Lung (tissue), 12 donors: ENCODE results near the gene CEP72. TPM values are rescaled to one million over a fixed set of nuclear protein-coding genes. Genes with fewer than 3 reads are reported as not detected.
A peak's percentile ranks its signal among the peaks of the same experiment; 100 is the strongest.

ENCODE experiments used
- ATAC-seq: fragments of 200-7000 bp; cut with Tn5 transposase; one replicate; pipeline ENCODE4 v1.9.1; 2020; ENCODE audit warnings: moderate number of reproducible peaks; ENCODE audit not compliant: insufficient read depth, low FRiP score
- DNase-seq, 3 donors: peaks; one replicate each; pipeline ENCODE4 v3.0.0-alpha.2; 2013 to 2017
- H3K27ac ChIP-seq, 2 donors: one replicate each; pipeline ENCODE4 v1.5.1; 2013; ENCODE audit warnings: mild to moderate bottlenecking in 2 of 2, moderate library complexity in 2 of 2, control low read depth in 1 of 2, inconsistent platforms in 1 of 2, low read depth in 1 of 2, low read length in 1 of 2
- H3K27me3 ChIP-seq, 3 donors: one replicate each; pipeline ENCODE4 v1.5.1; 2013; ENCODE audit warnings: low read length in 2 of 3; ENCODE audit not compliant: control insufficient read depth in 3 of 3, insufficient read depth in 3 of 3
- H3K36me3 ChIP-seq, 4 donors: one replicate each; pipeline ENCODE4 v1.5.1; 2013; ENCODE audit warnings: low read length in 4 of 4, mild to moderate bottlenecking in 1 of 4, moderate library complexity in 1 of 4; ENCODE audit not compliant: control insufficient read depth in 4 of 4, insufficient read depth in 4 of 4
- H3K4me1 ChIP-seq, 5 donors: one replicate each; pipeline ENCODE4 v1.5.1; 2013; ENCODE audit warnings: low read length in 5 of 5, mild to moderate bottlenecking in 2 of 5, moderate library complexity in 1 of 5; ENCODE audit not compliant: control insufficient read depth in 5 of 5, insufficient read depth in 5 of 5
- H3K4me3 ChIP-seq: one replicate; pipeline ENCODE4 v1.5.1; 2013; ENCODE audit warnings: mild to moderate bottlenecking, control low read depth, moderate library complexity
- H3K9ac ChIP-seq, 2 donors: one replicate each; pipeline ENCODE4 v1.5.1; 2013; ENCODE audit warnings: low read length in 2 of 2, control low read depth in 1 of 2; ENCODE audit not compliant: insufficient read depth in 1 of 2
- H3K9me3 ChIP-seq, 4 donors: one replicate each; pipeline ENCODE4 v1.5.1; 2013; ENCODE audit warnings: low read length in 3 of 4, mild to moderate bottlenecking in 1 of 4, moderate library complexity in 1 of 4; ENCODE audit not compliant: control insufficient read depth in 4 of 4, insufficient read depth in 3 of 4
- CTCF ChIP-seq: IDR thresholded peaks from 2 replicates; pipeline ENCODE4 v1.5.1; 2012; ENCODE audit warnings: mild to moderate bottlenecking; ENCODE audit errors: control extremely low read depth, extremely low read depth
- WGBS, 2 donors: extraction: QIAGEN DNeasy Blood & Tissue Kit; methylation state at CpG; one replicate each; pipeline ENCODE4 v1.1.7; 2013; 5-methylcytosine and 5-hydroxymethylcytosine counted together
- polyA plus RNA-seq, 2 donors: library from polyadenylated mRNA; stranded (reverse); fragments of 200-250 nt; gene quantifications; one replicate each; pipeline ENCODE4 v1.2.1, GENCODE V29; 2013
- total RNA-seq, 2 donors: library from RNA; depleted of rRNA in 1 of 2; stranded (reverse); fragments of >200 nt in 1 of 2; gene quantifications; one replicate each; pipeline ENCODE4 v1.2.1, GENCODE V29; 2014 to 2021
- donor health status: control.
- donor health status: control.
- donor health status: Bipolar disorder and iron deficiency.
- donor health status: healthy.
- donor health status: DM: yes; HTN: yes; CAD: no.

CEP72 gene
- total and polyA plus RNA-seq, 4 donors: 3.1 to 12.1 (median 6.0) TPM

- WGBS, 2 donors: 63 to 70% methylated on average over 2 of the region's 2 CpGs
- ATAC-seq (no peak), DNase-seq (no peak)
- Histone ChIP-seq H3K27me3 (peaks cover 0 to 26% (median 10%) of the 10 kb centered on the region in 3 donors), H3K27ac (no peak overlapping the region), H3K9ac (no peak overlapping the region), H3K9me3 (peaks cover 0 to 14% (median 0%) of the 10 kb centered on the region in 4 donors), H3K4me1 (no peaks in the 10 kb centered on the region), H3K4me3 (no peak overlapping the region), H3K36me3 (no peaks in the 10 kb centered on the region)
- no peak for TF ChIP-seq CTCF
Observed at GRCh38 chr5:583645-584044, 28.5 kb upstream of the CEP72 start.

- no peak overlapping the region for H3K27ac ChIP-seq
- peaks cover 0 to 12% (median 0%) of the 10 kb centered on the region in 4 donors for H3K9me3 ChIP-seq
- H3K9ac ChIP-seq: no peak overlapping the region
- ATAC-seq: no peak
- peaks cover 0 to 24% (median 9%) of the 10 kb centered on the region in 3 donors for H3K27me3 ChIP-seq
- H3K36me3 ChIP-seq: no peaks in the 10 kb centered on the region
- peak in 1 of 3 donors; percentile 4 for DNase-seq
- no peaks in the 10 kb centered on the region for H3K4me1 ChIP-seq
- no peak for TF ChIP-seq CTCF
- 82 to 89% methylated on average over 2 of the region's 2 CpGs for WGBS, 2 donors
- H3K4me3 ChIP-seq: no peak overlapping the region
Observed at GRCh38 chr5:584216-584615, 27.9 kb upstream of the CEP72 start.

DNA sequence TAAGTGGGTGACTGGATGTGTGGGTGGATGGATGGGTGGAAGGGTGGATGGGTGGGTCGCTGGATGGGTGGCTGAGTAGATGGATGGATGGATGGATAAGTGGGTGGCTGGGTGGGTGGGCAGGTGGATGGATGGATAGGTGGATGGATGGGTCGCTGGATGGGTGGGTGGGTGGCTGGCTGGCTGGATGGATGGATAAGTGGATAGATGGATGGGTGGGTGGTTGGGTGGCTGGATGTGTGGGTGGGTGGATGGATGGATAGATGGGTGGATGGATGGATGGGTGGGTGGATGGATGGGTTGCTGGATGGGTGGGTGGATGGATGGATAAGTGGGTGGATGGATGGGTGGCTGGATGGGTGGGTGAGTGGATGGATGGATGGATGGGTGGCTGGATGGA, 27.3 kb upstream of the CEP72 start:
- TF ChIP-seq CTCF: no peak
- ATAC-seq: no peak

GRCh38 chr5:585556-585955, 26.6 kb upstream of the CEP72 start:
- Histone ChIP-seq H3K9ac (no peak overlapping the region), H3K27me3 (peaks cover 0 to 11% (median 3%) of the 10 kb centered on the region in 3 donors), H3K4me3 (no peak overlapping the region), H3K27ac (no peak overlapping the region), H3K9me3 (peaks cover 0 to 12% (median 0%) of the 10 kb centered on the region in 4 donors), H3K4me1 (no peaks in the 10 kb centered on the region), H3K36me3 (no peaks in the 10 kb centered on the region)
- 80 to 92% methylated on average over 8 to 9 of the region's 9 CpGs for WGBS, 2 donors
- DNase-seq (no peak), ATAC-seq (no peak)
- TF ChIP-seq CTCF: no peak

More for the DNA sequence above, 27.3 kb upstream of the CEP72 start:
- no peaks in the 10 kb centered on the region for H3K4me1 ChIP-seq
- H3K36me3 ChIP-seq: no peaks in the 10 kb centered on the region
- 78 to 94% methylated on average over 2 of the region's 2 CpGs for WGBS, 2 donors
- peak in 1 of 3 donors; percentile 2 for DNase-seq
- no peak overlapping the region for H3K9ac ChIP-seq
- H3K27me3 ChIP-seq: peaks cover 0 to 18% (median 4%) of the 10 kb centered on the region in 3 donors
- H3K27ac ChIP-seq: no peak overlapping the region
- no peak overlapping the region for H3K4me3 ChIP-seq
- peaks cover 0 to 12% (median 0%) of the 10 kb centered on the region in 4 donors for H3K9me3 ChIP-seq
